ENCODE results near the gene RUBCN.
"Not testable (repeated sequence)": the region's sequence is repeated elsewhere in the genome, so short reads cannot be mapped to it uniquely, and the experiment has no call there.

RUBCN gene

GRCh38 chr3:197687570-197687969 lies 49.1 kb downstream of the RUBCN start:
- no peak for DNase-seq (ENCODE audit: low read depth in 1 of 2, low spot score in 1 of 2)

DNA sequence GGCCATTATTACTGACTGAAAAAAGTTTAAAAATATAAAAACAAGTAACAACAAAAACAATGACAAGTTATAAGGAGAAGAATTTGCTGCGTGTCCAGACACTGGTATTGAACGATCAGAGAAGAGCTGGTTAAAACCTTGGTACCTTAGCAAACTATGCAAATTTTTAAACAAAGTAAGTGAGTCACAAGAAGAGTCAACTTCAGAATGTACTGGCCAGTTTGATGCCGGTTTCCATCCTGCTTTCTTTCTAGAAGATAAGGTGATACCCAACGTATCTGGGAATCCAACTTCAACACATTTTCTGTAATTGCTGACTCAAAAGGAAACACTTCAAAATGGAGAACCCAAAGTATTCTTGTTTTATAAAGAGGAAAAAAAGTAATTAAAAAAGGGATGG lies 49.8 kb downstream of the RUBCN start:
- no peak for DNase-seq (ENCODE audit: low read depth in 1 of 2, low spot score in 1 of 2)

- DNase-seq (ENCODE audit: low read depth in 1 of 2, low spot score in 1 of 2) = no peak
Observed at GRCh38 chr3:197685546-197685945, 51.2 kb downstream of the RUBCN start.

GRCh38 chr3:197683191-197683590 lies 53.5 kb downstream of the RUBCN start:
- no peak for DNase-seq (ENCODE audit: low read depth in 1 of 2, low spot score in 1 of 2)

- no peak for DNase-seq (ENCODE audit: low read depth in 1 of 2, low spot score in 1 of 2)
Observed at GRCh38 chr3:197682713-197683112, 54.0 kb downstream of the RUBCN start.

- DNase-seq (ENCODE audit: low read depth in 1 of 2, low spot score in 1 of 2) = no peak
Observed at GRCh38 chr3:197680955-197681521, 55.7 kb downstream of the RUBCN start.

DNA sequence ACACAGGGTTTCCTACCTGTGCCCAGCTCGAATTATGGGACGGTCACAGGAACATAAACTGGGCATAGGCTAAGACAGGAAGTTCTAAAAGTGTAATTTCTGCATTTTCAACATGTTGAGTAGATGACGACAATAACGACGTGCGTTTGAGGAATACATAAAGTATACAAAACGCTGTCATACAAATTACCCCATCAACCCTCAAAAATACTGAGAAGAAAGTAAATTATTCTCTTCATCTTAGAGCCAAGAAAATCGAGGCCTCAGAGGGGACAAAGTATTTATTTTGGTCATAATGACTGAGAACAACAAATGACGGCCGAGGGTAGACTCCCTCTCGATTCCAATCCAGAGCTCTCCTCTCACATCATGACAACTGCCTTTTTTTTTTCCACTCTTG lies 60.8 kb downstream of the RUBCN start:
- no peak for DNase-seq (ENCODE audit: low read depth in 1 of 2, low spot score in 1 of 2)

- DNase-seq (ENCODE audit: low read depth in 1 of 2, low spot score in 1 of 2) = no peak
Observed at GRCh38 chr3:197675563-197675860, 61.2 kb downstream of the RUBCN start.

DNA sequence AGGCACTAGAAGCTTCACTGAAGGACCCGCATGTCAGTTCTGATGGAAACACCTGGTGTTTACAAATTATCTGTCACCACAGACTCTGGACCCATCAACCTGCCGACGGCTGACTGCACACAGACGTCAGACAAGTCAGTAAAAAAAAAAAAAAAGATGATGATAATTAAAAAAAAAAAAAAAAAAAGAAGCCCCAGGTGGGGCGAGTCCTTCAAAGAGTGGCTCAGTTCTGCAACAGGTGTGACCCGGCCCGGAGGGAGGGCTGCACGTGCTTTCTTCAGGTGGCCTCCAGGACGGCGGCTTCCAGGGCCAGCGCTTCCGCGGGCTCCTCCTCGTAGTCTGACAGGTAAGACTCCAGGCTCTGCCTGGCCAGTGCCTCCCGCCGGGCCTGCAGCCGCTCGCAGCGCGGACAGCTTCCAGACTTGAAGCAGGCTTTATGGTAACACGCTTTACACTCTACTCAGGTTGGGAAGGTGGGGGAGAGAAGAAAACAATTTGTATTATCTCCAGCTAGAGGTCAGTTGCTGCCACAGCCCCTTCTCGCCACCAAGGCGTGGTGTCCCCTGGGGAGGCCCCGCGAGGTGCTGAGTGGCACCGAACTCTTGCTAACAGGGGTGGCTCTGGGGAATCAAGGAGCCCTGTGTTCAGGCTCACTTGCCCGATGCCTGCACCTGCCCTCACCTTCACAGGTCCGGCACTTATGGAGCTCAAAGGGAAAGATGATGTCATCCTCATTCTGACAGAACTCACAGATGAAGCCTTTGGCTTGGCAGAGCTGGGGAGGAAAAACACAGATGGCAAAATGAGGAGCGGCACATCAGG lies 61.8 kb downstream of the RUBCN start:
- no peak for DNase-seq (ENCODE audit: low read depth in 1 of 2, low spot score in 1 of 2)

GRCh38 chr3:197673170-197673569 lies 63.5 kb downstream of the RUBCN start:
- DNase-seq (ENCODE audit: low read depth in 1 of 2, low spot score in 1 of 2) = no peak

DNA sequence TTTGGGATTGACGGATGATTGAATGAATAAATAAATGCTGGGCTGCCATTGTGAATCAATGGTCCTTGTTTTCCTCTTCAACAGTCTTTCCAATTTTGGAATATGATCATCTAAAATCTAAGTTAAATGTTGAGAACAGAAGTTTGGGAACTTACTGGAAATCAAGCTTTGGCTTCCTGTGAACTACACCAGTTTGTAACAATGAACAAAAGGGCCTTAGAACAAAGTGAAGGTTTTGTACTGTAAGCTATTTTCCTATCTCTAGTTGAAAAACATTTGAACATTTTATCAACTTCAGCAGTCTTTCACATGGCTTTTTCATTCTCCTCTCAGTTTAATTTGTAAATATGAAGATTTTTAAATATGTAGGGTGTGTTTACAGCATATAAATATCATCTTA lies 66.3 kb downstream of the RUBCN start:
- no peak for DNase-seq (ENCODE audit: low read depth in 1 of 2, low spot score in 1 of 2)

DNA sequence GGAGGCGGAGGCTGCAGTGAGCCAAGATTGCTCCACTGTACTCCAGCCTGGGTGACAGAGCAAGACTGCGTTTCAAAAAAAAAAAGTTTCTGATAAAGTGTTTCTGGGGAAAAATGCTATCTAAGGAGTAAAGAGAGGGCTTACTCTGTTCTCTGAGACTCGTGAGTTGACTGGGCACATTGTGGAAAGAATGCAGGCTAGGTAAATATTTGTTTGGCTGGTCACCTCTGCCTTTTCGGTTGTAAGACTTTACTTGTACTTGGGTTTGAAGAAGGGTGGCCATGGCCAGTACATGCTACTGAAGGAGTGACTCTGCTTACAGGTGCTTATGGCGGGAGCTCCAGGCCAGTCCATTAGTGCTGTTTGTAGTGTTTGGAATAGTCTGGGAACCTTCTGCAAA lies 68.7 kb downstream of the RUBCN start:
- no peak for DNase-seq (ENCODE audit: low read depth in 1 of 2, low spot score in 1 of 2)

GRCh38 chr3:197667293-197667692 lies 69.4 kb downstream of the RUBCN start:
- not testable (repeated sequence) for DNase-seq (ENCODE audit: low read depth in 1 of 2, low spot score in 1 of 2)

- DNase-seq (ENCODE audit: low read depth in 1 of 2, low spot score in 1 of 2) = not testable (repeated sequence)
Observed at GRCh38 chr3:197666221-197666842, 70.4 kb downstream of the RUBCN start.

DNA sequence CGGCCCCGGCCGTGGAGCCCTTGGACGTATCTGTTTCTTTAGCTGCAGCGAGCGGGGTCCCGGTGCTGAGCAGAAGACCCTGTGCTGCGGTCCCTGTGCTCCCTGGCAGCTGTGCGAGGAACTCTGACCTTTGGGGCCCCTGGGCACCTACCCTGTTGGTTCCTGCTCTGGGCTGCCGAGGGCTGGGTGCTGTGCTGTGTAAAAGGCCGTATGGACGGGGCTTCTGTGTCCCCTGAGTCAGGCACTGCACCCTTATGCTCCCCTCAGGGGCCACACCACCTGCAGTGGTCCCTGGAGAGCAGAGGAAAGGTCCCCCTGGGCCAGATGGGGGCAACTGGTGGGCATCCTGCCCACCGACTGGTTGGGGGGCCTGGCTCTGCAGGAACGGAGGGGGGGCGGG lies 71.2 kb downstream of the RUBCN start:
- DNase-seq (ENCODE audit: low read depth in 1 of 2, low spot score in 1 of 2) = not testable (repeated sequence)

GRCh38 chr3:197665142-197665491 lies 71.6 kb downstream of the RUBCN start:
- not testable (repeated sequence) for DNase-seq (ENCODE audit: low read depth in 1 of 2, low spot score in 1 of 2)

GRCh38 chr3:197664414-197665141 lies 72.1 kb downstream of the RUBCN start:
- DNase-seq (ENCODE audit: low read depth in 1 of 2, low spot score in 1 of 2) = peak in 1 of 2 donors; percentile 4

DNA sequence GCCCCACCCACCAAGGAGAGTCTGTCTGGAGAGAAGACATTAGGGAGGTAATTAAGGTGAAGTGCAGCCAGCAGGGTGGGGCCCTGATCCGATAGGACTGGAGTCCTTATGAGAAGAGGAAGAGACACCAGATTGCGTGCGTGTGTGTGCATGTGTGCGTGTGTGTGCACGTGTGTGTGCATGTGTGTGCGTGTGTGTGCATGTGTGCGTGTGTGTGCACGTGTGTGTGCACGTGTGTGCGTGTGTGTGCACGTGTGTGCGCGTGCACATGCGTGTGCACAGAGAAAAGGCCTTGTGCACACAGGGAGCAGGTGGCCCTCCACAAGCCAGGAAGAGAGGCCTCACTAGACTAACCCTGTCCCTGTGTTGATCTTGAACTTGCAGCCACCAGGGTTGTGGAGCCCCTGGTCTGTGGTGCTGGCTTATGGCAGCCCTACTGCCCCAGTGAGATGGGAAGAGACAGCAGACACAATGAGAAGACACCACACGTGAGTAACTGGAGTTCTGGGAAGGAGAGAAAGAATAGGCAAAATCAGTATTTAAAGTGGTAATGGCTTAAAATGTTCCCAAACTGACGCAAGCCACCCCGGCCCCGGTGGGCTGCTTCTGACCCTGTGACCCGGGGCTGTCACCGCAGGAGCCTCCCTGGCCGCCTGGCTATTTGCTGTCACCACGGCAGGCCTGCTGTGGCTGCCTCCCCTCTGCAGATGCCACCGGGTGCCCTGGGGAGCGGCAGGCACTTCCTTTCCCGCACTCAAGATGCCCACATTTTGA lies 73.2 kb downstream of the RUBCN start:
- not testable (repeated sequence) for DNase-seq (ENCODE audit: low read depth in 1 of 2, low spot score in 1 of 2)

GRCh38 chr3:197662352-197662751 lies 74.4 kb downstream of the RUBCN start:
- not testable (repeated sequence) for DNase-seq (ENCODE audit: low read depth in 1 of 2, low spot score in 1 of 2)

- not testable (repeated sequence) for DNase-seq (ENCODE audit: low read depth in 1 of 2, low spot score in 1 of 2)
Observed at GRCh38 chr3:197661874-197662273, 74.8 kb downstream of the RUBCN start.

- DNase-seq (ENCODE audit: low read depth in 1 of 2, low spot score in 1 of 2) = not testable (repeated sequence)
Observed at GRCh38 chr3:197661234-197661834, 75.4 kb downstream of the RUBCN start.

All from activated T-helper 1 cell treated with anti-CD3 and anti-CD28 coated beads, Interleukin-2, amount 50 U/mL, for 16 hours (primary cell).